Activated naive CD4-positive, alpha-beta T cell treated with anti-CD3 and anti-CD28 coated beads, Interleukin-2, amount 10 ng/mL, durations not matched to agents 7 days and 5 days (primary cell): ENCODE data around the gene VPS52.
"Not testable (repeated sequence)": the region's sequence is repeated elsewhere in the genome, so short reads cannot be mapped to it uniquely, and the experiment has no call there.

Experiments used
- CTCF ChIA-PET: fragments of 350-600 bp; sonication (Branson Sonifier 250); formaldehyde crosslinking; loops from one replicate; lab custom pipeline; 2021; ENCODE audit warnings: antibody characterized with exemption; lab: Charles Lee
- DNase-seq: peaks from one replicate; pipeline ENCODE4 v3.0.0-alpha.2; 2020
- H3K27ac Mint-ChIP-seq: one replicate; pipeline ENCODE4 v1.8.0; 2021; ENCODE audit warnings: mild to moderate bottlenecking, moderate library complexity, mixed read lengths
- H3K27me3 Mint-ChIP-seq: one replicate; pipeline ENCODE4 v1.8.0; 2021; ENCODE audit warnings: mild to moderate bottlenecking, mixed read lengths
- H3K36me3 Mint-ChIP-seq: one replicate; pipeline ENCODE4 v1.8.0; 2021; ENCODE audit warnings: mixed read lengths
- H3K4me1 Mint-ChIP-seq: one replicate; pipeline ENCODE4 v1.8.0; 2021; ENCODE audit warnings: mixed read lengths
- H3K4me3 Mint-ChIP-seq: one replicate; pipeline ENCODE4 v1.8.0; 2021; ENCODE audit warnings: mild to moderate bottlenecking, moderate library complexity, mixed read lengths
- H3K9me3 Mint-ChIP-seq: one replicate; pipeline ENCODE4 v1.8.0; 2021; ENCODE audit warnings: mixed read lengths

VPS52 gene

GRCh38 chr6:33271117-33271467 is 584 bp downstream of the VPS52 start:
- no peaks in the 10 kb centered on the region for H3K9me3 Mint-ChIP-seq
- DNase-seq: no peak

GRCh38 chr6:33264015-33264414 is 7.7 kb downstream of the VPS52 start:
- Mint-ChIP-seq H3K36me3 (peaks cover 66% of the 10 kb centered on the region), H3K27me3 (no peaks in the 10 kb centered on the region), H3K4me3 (no peak overlapping the region), H3K4me1 (peaks cover 3% of the 10 kb centered on the region), H3K9me3 (no peaks in the 10 kb centered on the region), H3K27ac (no peak overlapping the region)
- peak; percentile 10 for DNase-seq
- CTCF ChIA-PET: no interaction called here

More at GRCh38 chr6:33271117-33271467, 584 bp downstream of the VPS52 start:
- Mint-ChIP-seq H3K27me3 (no peaks in the 10 kb centered on the region), H3K27ac (peak overlapping the region; percentile 98), H3K4me1 (peaks cover 55% of the 10 kb centered on the region), H3K36me3 (peaks cover 59% of the 10 kb centered on the region), H3K4me3 (peak overlapping the region; percentile 94)
- CTCF ChIA-PET: interaction anchor here (1.1 to 1.9 kb wide), 4 partner anchors 19 to 147 kb away, joined by 3 to 5 read pairs (median 4); partner anchors contain the start of gene CUTA

GRCh38 chr6:33262490-33262889 is 9.2 kb downstream of the VPS52 start:
- DNase-seq, H3K4me3 Mint-ChIP-seq, H3K4me1 Mint-ChIP-seq, H3K27me3 Mint-ChIP-seq, H3K27ac Mint-ChIP-seq, H3K9me3 Mint-ChIP-seq: not testable (repeated sequence)
- peaks cover 59% of the 10 kb centered on the region for H3K36me3 Mint-ChIP-seq
- CTCF ChIA-PET: interaction anchor here (1.5 kb wide), 1 partner anchor 12 kb away, joined by 4 read pairs; no protein-coding TSS in a partner anchor

- no peaks in the 10 kb centered on the region for H3K27me3 Mint-ChIP-seq
- no peak overlapping the region for H3K27ac Mint-ChIP-seq
- H3K4me1 Mint-ChIP-seq: peaks cover 3% of the 10 kb centered on the region
- DNase-seq: peak; percentile 11
- H3K36me3 Mint-ChIP-seq: peaks cover 36% of the 10 kb centered on the region
- H3K4me3 Mint-ChIP-seq: no peak overlapping the region
- no peaks in the 10 kb centered on the region for H3K9me3 Mint-ChIP-seq
- CTCF ChIA-PET: no interaction called here
These were observed 12.6 kb downstream of the VPS52 start for GRCh38 chr6:33259032-33259431.

GRCh38 chr6:33254591-33254990 is 17.1 kb downstream of the VPS52 start:
- peaks cover 29% of the 10 kb centered on the region for H3K36me3 Mint-ChIP-seq
- no peak overlapping the region for H3K4me3 Mint-ChIP-seq
- no peaks in the 10 kb centered on the region for H3K27me3 Mint-ChIP-seq
- peak; percentile 19 for DNase-seq
- CTCF ChIA-PET: interaction anchor here (0.7 to 1.9 kb wide), 3 partner anchors 18 to 130 kb away, joined by 3 to 6 read pairs (median 3); partner anchors contain the start of gene RPS18
- no peaks in the 10 kb centered on the region for H3K9me3 Mint-ChIP-seq
- H3K27ac Mint-ChIP-seq: no peak overlapping the region
- H3K4me1 Mint-ChIP-seq: peaks cover 25% of the 10 kb centered on the region

- Mint-ChIP-seq H3K27ac (no peak overlapping the region), H3K27me3 (peaks cover 5% of the 10 kb centered on the region), H3K9me3 (no peaks in the 10 kb centered on the region), H3K36me3 (peaks cover 21% of the 10 kb centered on the region), H3K4me3 (no peak overlapping the region), H3K4me1 (peaks cover 39% of the 10 kb centered on the region)
- CTCF ChIA-PET: no interaction called here
- DNase-seq: no peak
These were observed 18.9 kb downstream of the VPS52 start for GRCh38 chr6:33252759-33253158.

GRCh38 chr6:33251395-33252012 is 20.2 kb downstream of the VPS52 start:
- H3K27ac Mint-ChIP-seq: peak overlapping the region; percentile 58
- CTCF ChIA-PET: interaction anchor here (0.7 to 6.2 kb wide), 5 partner anchors 19 to 126 kb away, joined by 3 to 86 read pairs (median 4); partner anchors contain the start of genes B3GALT4, RPS18 and VPS52
- peaks cover 7% of the 10 kb centered on the region for H3K27me3 Mint-ChIP-seq
- DNase-seq: peak; percentile 5
- H3K4me3 Mint-ChIP-seq: peak overlapping the region; percentile 22
- no peaks in the 10 kb centered on the region for H3K9me3 Mint-ChIP-seq
- peaks cover 39% of the 10 kb centered on the region for H3K4me1 Mint-ChIP-seq
- peaks cover 20% of the 10 kb centered on the region for H3K36me3 Mint-ChIP-seq

- H3K27me3 Mint-ChIP-seq: peaks cover 14% of the 10 kb centered on the region
- H3K9me3 Mint-ChIP-seq: no peaks in the 10 kb centered on the region
- H3K27ac Mint-ChIP-seq: peak overlapping the region; percentile 97
- DNase-seq: peak; percentile 15
- H3K4me1 Mint-ChIP-seq: peaks cover 39% of the 10 kb centered on the region
- H3K36me3 Mint-ChIP-seq: peaks cover 19% of the 10 kb centered on the region
- CTCF ChIA-PET: interaction anchor here (1.1 to 6.2 kb wide), 8 partner anchors 11 to 125 kb away, joined by 3 to 86 read pairs (median 4); partner anchors contain the start of genes B3GALT4, RPS18 and VPS52
- peak overlapping the region; percentile 85 for H3K4me3 Mint-ChIP-seq
These were observed 20.9 kb downstream of the VPS52 start for GRCh38 chr6:33250731-33251130.

GRCh38 chr6:33249732-33250630 is 21.7 kb downstream of the VPS52 start:
- peak; percentile 15 for DNase-seq
- peaks cover 14% of the 10 kb centered on the region for H3K27me3 Mint-ChIP-seq
- H3K4me1 Mint-ChIP-seq: peaks cover 39% of the 10 kb centered on the region
- H3K4me3 Mint-ChIP-seq: peak overlapping the region; percentile 85
- no peaks in the 10 kb centered on the region for H3K9me3 Mint-ChIP-seq
- peaks cover 18% of the 10 kb centered on the region for H3K36me3 Mint-ChIP-seq
- H3K27ac Mint-ChIP-seq: peak overlapping the region; percentile 97
- CTCF ChIA-PET: interaction anchor here (0.8 to 6.2 kb wide), 18 partner anchors 10 to 263 kb away, joined by 3 to 86 read pairs (median 8); partner anchors contain the start of genes B3GALT4, HSD17B8, RING1 and RPS18

- DNase-seq: peak; percentile 98
- CTCF ChIA-PET: interaction anchor here (0.8 to 6.2 kb wide), 31 partner anchors 11 to 265 kb away, joined by 3 to 86 read pairs (median 6); partner anchors contain the start of genes B3GALT4, HSD17B8, PFDN6 and RING1
- peak overlapping the region; percentile 85 for H3K4me3 Mint-ChIP-seq
- H3K4me1 Mint-ChIP-seq: peaks cover 39% of the 10 kb centered on the region
- peaks cover 14% of the 10 kb centered on the region for H3K27me3 Mint-ChIP-seq
- peak overlapping the region; percentile 97 for H3K27ac Mint-ChIP-seq
- H3K36me3 Mint-ChIP-seq: peaks cover 18% of the 10 kb centered on the region
- H3K9me3 Mint-ChIP-seq: no peaks in the 10 kb centered on the region
These were observed 22.5 kb downstream of the VPS52 start for GRCh38 chr6:33248932-33249731.

- Mint-ChIP-seq H3K9me3 (no peaks in the 10 kb centered on the region), H3K4me3 (peak overlapping the region; percentile 85), H3K27me3 (peaks cover 20% of the 10 kb centered on the region), H3K4me1 (peaks cover 39% of the 10 kb centered on the region), H3K27ac (peak overlapping the region; percentile 97), H3K36me3 (peaks cover 16% of the 10 kb centered on the region)
- DNase-seq: no peak
- CTCF ChIA-PET: interaction anchor here (0.8 to 6.2 kb wide), 31 partner anchors 10 to 264 kb away, joined by 3 to 86 read pairs (median 6); partner anchors contain the start of genes B3GALT4, HSD17B8, PFDN6 and RING1
These were observed 23.1 kb downstream of the VPS52 start for GRCh38 chr6:33248643-33248931.

GRCh38 chr6:33247977-33248642 is 23.6 kb downstream of the VPS52 start:
- H3K4me1 Mint-ChIP-seq: peaks cover 39% of the 10 kb centered on the region
- DNase-seq: peak; percentile 95
- peak overlapping the region; percentile 85 for H3K4me3 Mint-ChIP-seq
- H3K9me3 Mint-ChIP-seq: no peaks in the 10 kb centered on the region
- CTCF ChIA-PET: interaction anchor here (0.6 to 6.2 kb wide), 34 partner anchors 10 to 264 kb away, joined by 3 to 86 read pairs (median 6); partner anchors contain the start of genes B3GALT4, HSD17B8, PFDN6 and RING1
- H3K27me3 Mint-ChIP-seq: peaks cover 25% of the 10 kb centered on the region
- H3K27ac Mint-ChIP-seq: peak overlapping the region; percentile 97
- peaks cover 16% of the 10 kb centered on the region for H3K36me3 Mint-ChIP-seq

- peaks cover 50% of the 10 kb centered on the region for H3K27me3 Mint-ChIP-seq
- peaks cover 13% of the 10 kb centered on the region for H3K4me1 Mint-ChIP-seq
- no peaks in the 10 kb centered on the region for H3K9me3 Mint-ChIP-seq
- CTCF ChIA-PET: no interaction called here
- no peak overlapping the region for H3K4me3 Mint-ChIP-seq
- no peaks in the 10 kb centered on the region for H3K36me3 Mint-ChIP-seq
- no peak overlapping the region for H3K27ac Mint-ChIP-seq
- DNase-seq: peak; percentile 10
These were observed 28.2 kb downstream of the VPS52 start for GRCh38 chr6:33243476-33243875.
